Adipocyte (in vitro differentiated cells): ENCODE data around the gene KCNIP1.

ENCODE experiments used
- DNase-seq: peaks from one replicate; pipeline ENCODE4 v3.0.0-alpha.2; 2015; ENCODE audit warnings: low read depth
- H3K27me3 ChIP-seq: replicated peaks from 2 replicates; pipeline ENCODE4 v1.7.0; 2013; ENCODE audit warnings: mild to moderate bottlenecking, low read length, moderate library complexity; ENCODE audit not compliant: control insufficient read depth, insufficient read depth
- H3K36me3 ChIP-seq: 2 replicates; pipeline ENCODE4 v1.7.0; 2013; ENCODE audit warnings: low read length, mild to moderate bottlenecking, moderate library complexity; ENCODE audit not compliant: control insufficient read depth, insufficient read depth, severe bottlenecking
- H3K4me1 ChIP-seq: 2 replicates; pipeline ENCODE4 v1.7.0; 2013; ENCODE audit warnings: mild to moderate bottlenecking, low read length, moderate library complexity; ENCODE audit not compliant: control insufficient read depth, insufficient read depth
- H3K4me3 ChIP-seq: 2 replicates; pipeline ENCODE4 v1.7.0; 2013; ENCODE audit warnings: mild to moderate bottlenecking, low read length, moderate library complexity
- H3K9ac ChIP-seq: 2 replicates; pipeline ENCODE4 v1.7.0; 2013; ENCODE audit warnings: mild to moderate bottlenecking, low read length, moderate library complexity
- H3K9me3 ChIP-seq: 2 replicates; pipeline ENCODE4 v1.7.0; 2013; ENCODE audit warnings: mild to moderate bottlenecking, low read length, moderate library complexity; ENCODE audit not compliant: control insufficient read depth

The KCNIP1 gene

GRCh38 chr5:170510559-170510958, 6.7 kb downstream of the KCNIP1 start:
- Histone ChIP-seq H3K9me3 (no peaks in the 10 kb centered on the region), H3K27me3 (peaks cover 44% of the 10 kb centered on the region), H3K4me3 (no peak overlapping the region), H3K4me1 (no peaks in the 10 kb centered on the region), H3K9ac (no peak overlapping the region), H3K36me3 (no peaks in the 10 kb centered on the region)
- no peak for DNase-seq

GRCh38 chr5:170511551-170512258, 7.9 kb downstream of the KCNIP1 start:
- no peak for DNase-seq
- Histone ChIP-seq H3K4me1 (no peaks in the 10 kb centered on the region), H3K4me3 (no peak overlapping the region), H3K36me3 (no peaks in the 10 kb centered on the region), H3K9ac (no peak overlapping the region), H3K27me3 (peaks cover 42% of the 10 kb centered on the region), H3K9me3 (no peaks in the 10 kb centered on the region)

GRCh38 chr5:170513856-170514525, 10.2 kb downstream of the KCNIP1 start:
- H3K4me3 ChIP-seq = no peak overlapping the region
- H3K9ac ChIP-seq = no peak overlapping the region
- H3K9me3 ChIP-seq = no peaks in the 10 kb centered on the region
- peaks cover 30% of the 10 kb centered on the region for H3K27me3 ChIP-seq
- no peaks in the 10 kb centered on the region for H3K36me3 ChIP-seq
- DNase-seq = no peak
- no peaks in the 10 kb centered on the region for H3K4me1 ChIP-seq

GRCh38 chr5:170517411-170517810, 13.6 kb downstream of the KCNIP1 start:
- Histone ChIP-seq H3K27me3 (peaks cover 20% of the 10 kb centered on the region), H3K4me3 (no peak overlapping the region), H3K9me3 (no peaks in the 10 kb centered on the region), H3K36me3 (no peaks in the 10 kb centered on the region), H3K9ac (no peak overlapping the region), H3K4me1 (no peaks in the 10 kb centered on the region)
- no peak for DNase-seq

GRCh38 chr5:170518277-170518676, 14.5 kb downstream of the KCNIP1 start:
- H3K36me3 ChIP-seq = no peaks in the 10 kb centered on the region
- peaks cover 20% of the 10 kb centered on the region for H3K27me3 ChIP-seq
- no peak overlapping the region for H3K9ac ChIP-seq
- DNase-seq = no peak
- H3K9me3 ChIP-seq = no peaks in the 10 kb centered on the region
- H3K4me1 ChIP-seq = peaks cover 8% of the 10 kb centered on the region
- no peak overlapping the region for H3K4me3 ChIP-seq

- peaks cover 28% of the 10 kb centered on the region for H3K27me3 ChIP-seq
- no peaks in the 10 kb centered on the region for H3K9me3 ChIP-seq
- H3K4me1 ChIP-seq = peaks cover 12% of the 10 kb centered on the region
- no peaks in the 10 kb centered on the region for H3K36me3 ChIP-seq
- no peak overlapping the region for H3K9ac ChIP-seq
- no peak overlapping the region for H3K4me3 ChIP-seq
- no peak for DNase-seq
Observed at GRCh38 chr5:170519549-170519948, 15.7 kb downstream of the KCNIP1 start.

GRCh38 chr5:170520372-170520771, 16.6 kb downstream of the KCNIP1 start:
- Histone ChIP-seq H3K4me3 (no peak overlapping the region), H3K4me1 (peaks cover 12% of the 10 kb centered on the region), H3K9ac (no peak overlapping the region), H3K9me3 (no peaks in the 10 kb centered on the region), H3K36me3 (no peaks in the 10 kb centered on the region), H3K27me3 (peaks cover 28% of the 10 kb centered on the region)
- no peak for DNase-seq

GRCh38 chr5:170522211-170523141, 18.7 kb downstream of the KCNIP1 start:
- H3K9ac ChIP-seq = no peak overlapping the region
- no peak overlapping the region for H3K4me3 ChIP-seq
- H3K4me1 ChIP-seq = peaks cover 12% of the 10 kb centered on the region
- DNase-seq = peak; percentile 51
- no peaks in the 10 kb centered on the region for H3K36me3 ChIP-seq
- peaks cover 32% of the 10 kb centered on the region for H3K27me3 ChIP-seq
- H3K9me3 ChIP-seq = no peaks in the 10 kb centered on the region

GRCh38 chr5:170523142-170523551, 19.3 kb downstream of the KCNIP1 start:
- H3K9ac ChIP-seq = no peak overlapping the region
- DNase-seq = peak; percentile 0
- peaks cover 12% of the 10 kb centered on the region for H3K4me1 ChIP-seq
- H3K9me3 ChIP-seq = no peaks in the 10 kb centered on the region
- H3K36me3 ChIP-seq = no peaks in the 10 kb centered on the region
- H3K27me3 ChIP-seq = peaks cover 32% of the 10 kb centered on the region
- no peak overlapping the region for H3K4me3 ChIP-seq

GRCh38 chr5:170523830-170524229, 20.0 kb downstream of the KCNIP1 start:
- Histone ChIP-seq H3K4me1 (peaks cover 12% of the 10 kb centered on the region), H3K27me3 (peaks cover 35% of the 10 kb centered on the region), H3K36me3 (no peaks in the 10 kb centered on the region), H3K4me3 (no peak overlapping the region), H3K9ac (no peak overlapping the region), H3K9me3 (no peaks in the 10 kb centered on the region)
- DNase-seq = no peak

- no peak for DNase-seq
- Histone ChIP-seq H3K9me3 (no peaks in the 10 kb centered on the region), H3K4me3 (no peak overlapping the region), H3K36me3 (no peaks in the 10 kb centered on the region), H3K9ac (no peak overlapping the region), H3K27me3 (peaks cover 30% of the 10 kb centered on the region), H3K4me1 (peaks cover 12% of the 10 kb centered on the region)
Observed at GRCh38 chr5:170524576-170524975, 20.8 kb downstream of the KCNIP1 start.
